ENCODE measurements around the gene RNF152.

The RNF152 gene

GRCh38 chr18:61893971-61894750 is 1.4 kb upstream of the RNF152 start:
- DNase-seq: peak; percentile 92

DNA sequence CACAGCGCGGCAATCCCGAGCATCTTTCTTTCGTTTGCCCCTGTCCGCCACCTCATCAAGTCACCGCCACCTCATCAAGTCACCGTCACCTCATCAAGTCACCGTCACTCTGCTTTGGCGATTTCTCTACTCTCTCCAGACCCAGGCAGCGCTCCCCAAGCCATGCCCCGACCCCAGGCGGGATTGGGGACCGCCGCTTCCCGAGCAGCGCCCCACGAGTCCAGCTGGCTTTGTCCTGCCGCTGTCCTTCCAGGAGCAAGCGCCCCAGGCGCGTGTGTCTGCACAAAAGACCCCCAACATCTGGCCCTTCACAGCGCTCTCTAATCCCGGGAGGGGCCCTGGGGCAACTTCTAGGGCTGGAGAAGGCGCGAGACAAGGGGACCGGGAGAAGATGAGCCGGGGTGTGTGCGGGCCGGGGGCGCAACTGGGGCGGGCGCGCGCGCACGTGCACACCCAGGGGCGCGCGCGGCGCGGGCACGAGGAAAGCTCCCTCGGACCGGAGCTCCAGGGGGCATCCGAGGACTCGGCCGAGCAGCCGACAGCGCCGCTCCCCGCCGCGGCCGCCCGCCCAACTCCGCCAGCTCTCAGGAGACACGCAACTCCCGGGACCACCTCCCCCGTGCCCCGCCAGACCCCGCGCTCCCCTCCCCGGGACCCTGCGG is 633 bp upstream of the RNF152 start:
- peak; percentile 75 for DNase-seq

DNA sequence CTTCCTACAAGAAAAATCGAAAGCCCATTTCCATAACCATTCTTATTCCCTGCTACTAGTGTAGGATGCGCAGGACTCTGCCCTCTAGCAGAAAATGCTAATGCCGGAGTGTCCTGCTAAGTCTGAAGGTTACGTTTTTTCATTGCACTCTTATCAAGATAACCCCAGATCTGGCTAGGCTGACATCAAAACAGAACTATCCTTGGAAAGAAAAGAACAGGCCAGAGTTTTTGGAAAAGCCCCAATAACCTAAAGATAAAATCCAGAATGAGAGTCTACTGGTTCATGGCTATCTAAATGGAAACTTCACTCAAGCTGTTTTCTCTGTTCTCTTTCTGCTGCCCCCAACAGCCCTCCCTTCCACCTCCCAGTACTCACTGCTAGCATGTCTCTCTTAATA is 913 bp downstream of the RNF152 start:
- DNase-seq: no peak

- DNase-seq: no peak
Observed at GRCh38 chr18:61891271-61891670, 1.5 kb downstream of the RNF152 start.

GRCh38 chr18:61890344-61890743 is 2.5 kb downstream of the RNF152 start:
- DNase-seq: no peak

DNA sequence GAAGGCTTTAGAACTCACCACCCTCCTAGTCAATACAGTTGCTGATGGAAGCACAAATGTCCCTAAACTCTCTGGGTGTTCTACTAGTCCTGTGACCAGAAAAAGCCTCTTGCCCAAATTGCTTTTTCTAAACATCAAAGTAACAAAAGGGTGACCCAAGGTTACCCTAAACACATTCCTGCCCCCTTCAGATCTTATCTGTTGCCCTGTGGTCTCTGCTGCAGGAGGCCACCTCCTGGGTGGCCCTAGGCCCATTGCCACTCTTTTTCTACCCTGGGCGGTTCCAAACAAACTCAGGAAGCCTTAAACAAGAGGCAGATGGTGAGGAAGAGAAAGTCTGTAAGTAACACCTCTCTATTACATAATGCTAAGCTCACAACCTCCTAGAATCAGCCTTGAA is 3.3 kb downstream of the RNF152 start:
- no peak for DNase-seq

DNA sequence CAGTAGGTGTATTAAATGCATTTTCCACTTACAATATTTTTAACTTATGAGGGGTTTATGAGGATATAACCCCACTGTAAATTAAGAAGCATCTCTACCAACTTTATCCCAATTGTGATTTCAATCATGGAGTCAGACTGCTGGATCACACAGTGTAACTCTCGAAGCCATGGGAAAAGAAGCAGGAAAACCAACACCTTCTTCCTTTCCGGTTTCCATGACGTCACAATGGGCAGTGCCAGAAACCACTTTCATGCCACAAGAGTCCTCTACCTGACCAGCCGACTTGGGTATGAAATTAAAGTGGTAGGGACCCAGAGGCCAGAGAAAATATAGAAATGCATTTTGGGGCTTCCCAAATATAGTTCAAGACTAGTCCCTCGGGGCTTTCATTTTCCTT is 4.2 kb downstream of the RNF152 start:
- no peak for DNase-seq

- no peak for DNase-seq
Observed at GRCh38 chr18:61887838-61888237, 5.0 kb downstream of the RNF152 start.

- DNase-seq: peak; percentile 73
Observed at GRCh38 chr18:61883547-61883946, 9.3 kb downstream of the RNF152 start.

DNA sequence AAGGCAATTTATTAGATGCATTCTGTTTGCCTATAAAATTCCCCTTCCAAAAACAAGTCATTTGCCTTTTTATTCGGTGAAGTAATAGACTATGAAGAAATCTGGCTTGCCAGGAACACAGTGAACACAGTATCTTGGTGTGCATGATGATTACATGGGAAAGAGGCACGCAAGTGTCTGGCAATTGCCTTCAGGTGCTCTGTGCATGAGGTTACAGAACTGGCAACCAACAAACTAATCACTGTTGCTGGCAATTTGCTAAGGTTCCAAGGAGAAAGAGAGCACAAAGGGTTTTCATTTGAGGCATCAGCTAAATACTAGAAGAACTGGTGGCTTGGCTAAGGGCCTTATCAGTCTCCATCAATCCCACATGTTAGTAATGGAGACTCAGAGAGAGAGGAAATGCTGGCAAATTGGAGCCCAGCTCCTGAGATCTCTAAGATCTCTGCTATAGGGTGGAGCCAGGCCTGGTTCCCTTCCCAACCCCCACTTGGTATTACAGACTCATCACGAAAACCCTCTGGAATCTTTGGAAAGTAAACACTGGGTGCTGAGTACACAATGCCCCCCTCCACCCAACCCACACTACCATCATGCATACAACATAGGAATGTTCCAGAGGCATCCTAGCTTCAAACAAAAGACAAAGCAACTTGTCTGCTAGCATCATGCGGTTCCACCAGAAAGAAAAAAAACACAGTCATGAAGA is 10.4 kb downstream of the RNF152 start:
- DNase-seq: peak; percentile 90

GRCh38 chr18:61876899-61877298 is 15.9 kb downstream of the RNF152 start:
- no peak for DNase-seq

- peak; percentile 87 for DNase-seq
Observed at GRCh38 chr18:61870151-61870550, 22.7 kb downstream of the RNF152 start.

GRCh38 chr18:61869636-61870035 is 23.2 kb downstream of the RNF152 start:
- DNase-seq: no peak

GRCh38 chr18:61865466-61866175 is 27.2 kb downstream of the RNF152 start:
- DNase-seq: no peak

DNA sequence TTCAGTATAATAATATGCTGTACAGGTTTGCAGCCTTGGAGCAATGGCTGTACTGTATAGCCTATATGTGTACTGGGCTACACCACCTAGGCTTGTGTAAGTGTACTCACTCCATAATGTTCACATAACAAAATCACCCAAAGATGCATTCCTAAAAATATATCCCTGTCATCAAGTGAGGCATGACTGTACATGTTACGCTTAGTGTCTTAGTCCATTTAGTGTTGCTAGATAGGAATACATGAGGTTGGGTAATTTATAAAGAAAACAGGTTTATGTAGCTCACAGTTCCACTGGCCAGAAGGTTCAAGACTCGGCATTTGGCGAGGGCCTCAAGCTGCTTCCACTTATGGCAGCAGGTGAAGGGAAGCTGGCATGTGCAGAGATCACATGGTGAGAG is 31.4 kb downstream of the RNF152 start:
- no peak for DNase-seq

- DNase-seq: peak; percentile 17
Observed at GRCh38 chr18:61860302-61860701, 32.5 kb downstream of the RNF152 start.

DNA sequence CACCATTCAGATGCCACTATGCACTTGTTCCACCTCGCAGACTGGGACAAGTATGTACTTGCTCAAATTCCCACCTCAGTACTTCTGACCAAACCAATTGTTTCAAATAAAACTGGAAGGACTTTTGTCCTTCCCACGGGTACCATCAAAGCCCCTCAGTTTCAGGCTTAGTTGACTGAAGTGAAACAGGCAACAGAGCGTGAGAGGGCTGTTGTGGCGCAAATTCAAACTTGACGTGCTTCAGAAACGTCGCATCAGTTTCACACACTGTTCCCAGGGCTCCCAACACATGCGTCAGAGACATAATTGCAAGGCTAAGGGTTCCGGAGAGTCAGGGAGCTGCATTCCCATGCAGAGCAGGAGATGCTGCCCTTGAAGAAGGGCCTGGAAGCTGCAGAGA is 33.7 kb downstream of the RNF152 start:
- DNase-seq: no peak

DNA sequence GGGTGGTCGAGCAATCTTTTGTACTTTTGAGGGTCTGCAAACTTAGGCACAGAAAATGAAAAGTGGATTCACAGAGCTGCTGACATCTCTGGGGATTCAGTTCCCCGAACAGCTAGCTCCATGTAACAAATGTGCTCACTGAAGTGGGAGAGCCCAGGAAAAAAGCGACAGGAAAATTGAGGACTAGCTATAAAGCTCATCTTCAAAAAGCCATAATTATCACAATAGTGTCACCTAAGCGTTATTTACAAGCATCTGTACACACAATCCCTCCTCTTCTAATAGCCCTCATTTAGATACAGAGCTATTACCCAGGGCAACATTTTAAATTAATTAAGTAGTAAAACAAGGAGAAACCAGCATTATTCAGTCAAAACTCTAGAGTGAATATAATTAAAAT is 36.1 kb downstream of the RNF152 start:
- DNase-seq: no peak

DNA sequence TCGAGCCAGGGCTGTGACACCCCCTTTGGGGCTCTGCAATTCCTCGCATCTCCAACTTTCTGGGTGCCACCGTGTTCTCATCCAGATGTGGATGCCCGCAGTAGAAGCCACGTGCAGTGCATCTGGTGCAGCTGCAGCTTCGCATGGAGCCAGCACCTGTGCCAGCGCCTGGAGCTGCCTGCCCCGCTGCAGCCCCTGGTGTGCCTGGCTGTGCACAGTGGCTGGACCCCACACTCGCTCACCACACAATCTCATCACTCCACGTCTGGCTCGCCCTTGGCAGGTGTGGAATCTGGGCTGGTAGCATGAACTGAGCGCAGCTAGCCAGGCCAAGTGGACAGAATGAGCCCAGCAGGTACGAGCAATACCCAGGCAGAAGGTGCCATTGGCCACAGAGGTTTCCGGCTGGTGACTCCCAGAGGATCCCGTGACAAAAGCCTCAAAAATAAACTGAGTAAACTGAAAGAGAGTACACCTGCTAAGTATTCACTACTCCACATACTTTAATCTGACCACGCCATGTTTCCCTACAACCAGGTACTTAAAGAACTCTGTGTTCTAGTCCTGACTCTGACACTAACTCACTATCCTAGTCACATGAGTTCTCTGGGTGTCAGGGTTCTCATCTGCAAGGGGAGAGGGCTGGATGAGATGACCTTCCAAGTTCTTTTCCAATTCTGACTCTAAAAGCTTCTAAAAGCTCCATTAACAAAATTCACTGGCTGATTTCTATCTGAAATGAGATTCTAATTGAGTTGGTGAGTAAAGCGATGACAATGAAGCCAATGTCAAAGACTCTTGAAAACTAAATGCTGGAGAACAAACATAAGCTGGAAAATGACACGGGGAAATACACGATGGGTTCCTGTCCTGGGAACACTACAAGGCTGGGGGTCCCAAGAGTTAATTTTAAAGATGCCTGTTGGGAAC is 37.1 kb downstream of the RNF152 start:
- DNase-seq: no peak

DNA sequence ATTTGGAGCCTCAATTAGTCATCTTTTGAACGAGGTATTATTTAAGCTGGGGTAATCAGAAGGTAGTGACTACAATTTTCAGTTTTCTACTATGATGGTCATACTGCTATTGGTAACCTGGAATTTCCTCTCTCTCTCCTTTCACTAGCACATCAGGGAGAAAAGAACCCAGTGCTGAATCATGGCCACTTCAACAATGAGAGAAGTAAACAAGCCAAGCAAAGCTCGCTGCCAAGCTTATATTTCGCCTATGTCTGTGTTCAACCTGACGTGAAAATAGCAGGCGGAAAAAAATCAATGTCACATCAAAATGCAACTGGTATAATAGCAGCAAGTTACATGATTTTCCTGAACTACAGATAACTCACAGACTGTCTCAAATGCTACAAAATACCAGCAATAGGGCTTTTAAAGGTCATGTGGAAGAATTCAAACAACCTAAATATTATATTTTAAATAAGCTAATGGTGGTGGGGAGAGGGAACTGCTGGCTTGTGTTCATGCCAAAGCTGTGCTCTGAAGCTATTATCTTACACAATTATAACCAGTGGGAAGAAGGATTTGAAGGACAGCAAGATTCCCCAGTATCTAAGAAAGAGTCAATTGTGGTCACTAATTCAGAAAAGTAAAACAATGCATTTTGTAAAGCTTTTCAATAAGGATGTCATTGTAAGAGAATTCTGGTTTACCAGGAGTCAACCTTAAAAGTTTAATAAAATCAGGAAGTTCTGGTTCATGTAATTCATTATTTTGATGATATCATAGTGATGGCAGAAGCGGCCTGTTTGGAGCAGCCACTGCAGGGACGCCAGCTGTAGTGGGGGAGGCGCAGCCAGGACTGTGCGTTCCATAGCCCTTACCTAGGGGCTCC is 38.0 kb downstream of the RNF152 start:
- no peak for DNase-seq

DNA sequence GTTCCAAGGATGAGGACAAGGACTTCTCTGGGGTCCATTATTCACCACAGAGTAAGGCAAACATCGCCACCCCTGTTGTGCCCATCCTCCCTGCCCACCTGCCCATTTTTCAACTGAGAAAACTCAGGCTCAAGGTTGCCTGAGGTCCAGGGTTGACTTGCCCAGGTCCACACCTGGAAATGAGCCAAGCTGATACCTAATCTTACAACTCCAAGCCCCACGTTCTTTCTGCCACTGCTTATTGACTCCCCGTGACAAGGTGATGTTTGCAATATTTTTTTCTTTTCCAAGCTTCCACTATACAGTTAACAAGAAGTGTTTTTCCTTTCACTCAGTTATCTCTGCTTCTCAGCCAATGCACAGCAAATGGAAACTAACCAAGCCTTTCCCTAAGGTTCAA is 39.0 kb downstream of the RNF152 start:
- no peak for DNase-seq

Measured in islet precursor cell (in vitro differentiated cells).